Keratinocyte (primary cell): ENCODE measurements around the gene ASB4. TPM values are rescaled to one million over a fixed set of nuclear protein-coding genes. Genes with fewer than 3 reads are reported as not detected.
A peak's percentile ranks its signal among the peaks of the same experiment; 100 is the strongest.
"Not testable (repeated sequence)": the region's sequence is repeated elsewhere in the genome, so short reads cannot be mapped to it uniquely, and the experiment has no call there.

Source experiments
- DNase-seq: peaks from one replicate; pipeline ENCODE4 v3.0.0-alpha.2; 2011; ENCODE audit warnings: low read depth, missing footprints, low spot score
- FAIRE-seq: peaks from 2 replicates; lab custom pipeline; 2011; peaks lifted over from hg19 to GRCh38; lab: Jason Lieb, UNC
- H2AFZ ChIP-seq: 2 replicates; pipeline ENCODE4 v1.6.0; 2012; ENCODE audit warnings: low read length, control low read depth, inconsistent platforms; ENCODE audit not compliant: control insufficient read depth
- H3K27ac ChIP-seq: 2 replicates; pipeline ENCODE4 v1.5.1; 2011; ENCODE audit warnings: low read length; ENCODE audit not compliant: control insufficient read depth, insufficient read depth
- H3K27me3 ChIP-seq: 3 replicates; pipeline ENCODE4 v1.6.0; 2011; ENCODE audit warnings: low read length; ENCODE audit not compliant: control insufficient read depth, insufficient read depth; ENCODE audit errors: extremely low read depth
- H3K36me3 ChIP-seq, 2 experiments: 2 replicates in 1 of 2; 3 replicates in 1 of 2; pipeline ENCODE4 v1.5.1; 2011; ENCODE audit warnings: low read length in 2 of 2, mild to moderate bottlenecking in 1 of 2; ENCODE audit not compliant: control insufficient read depth in 2 of 2, insufficient read depth in 2 of 2; ENCODE audit errors: extremely low read depth in 1 of 2
- H3K4me1 ChIP-seq: 3 replicates; pipeline ENCODE4 v1.5.1; 2011; ENCODE audit warnings: low read length; ENCODE audit not compliant: control insufficient read depth, insufficient read depth; ENCODE audit errors: extremely low read depth
- H3K4me2 ChIP-seq: 3 replicates; pipeline ENCODE4 v1.6.0; 2011; ENCODE audit warnings: low read depth, low read length; ENCODE audit not compliant: control insufficient read depth, insufficient read depth; ENCODE audit errors: extremely low read depth
- H3K4me3 ChIP-seq, 3 experiments: fragments of 200-600 bp in 1 of 3; sonication (generic) in 1 of 3; 2 replicates in 2 of 3; 3 replicates in 1 of 3; pipeline ENCODE4 v1.5.1; 2011 to 2016; ENCODE audit warnings: low read length in 3 of 3, mild to moderate bottlenecking in 3 of 3, control low read depth in 2 of 3, inconsistent platforms in 1 of 3, low read depth in 1 of 3, mixed read lengths in 1 of 3, mixed run types in 1 of 3, moderate library complexity in 1 of 3; ENCODE audit not compliant: control insufficient read depth in 2 of 3, insufficient read depth in 2 of 3; ENCODE audit errors: extremely low read depth in 1 of 3
- H3K79me2 ChIP-seq: 2 replicates; pipeline ENCODE4 v1.6.0; 2012; ENCODE audit warnings: low read length; ENCODE audit not compliant: control insufficient read depth, insufficient read depth
- H3K9ac ChIP-seq: 3 replicates; pipeline ENCODE4 v1.6.0; 2011; ENCODE audit warnings: low read length; ENCODE audit not compliant: control insufficient read depth, insufficient read depth; ENCODE audit errors: extremely low read depth
- H3K9me1 ChIP-seq: 3 replicates; pipeline ENCODE4 v1.6.0; 2011; ENCODE audit warnings: low read length; ENCODE audit not compliant: control insufficient read depth, insufficient read depth; ENCODE audit errors: extremely low read depth
- H3K9me3 ChIP-seq: 2 replicates; pipeline ENCODE4 v1.5.1; 2012; ENCODE audit warnings: low read depth, low read length; ENCODE audit not compliant: control insufficient read depth
- H4K20me1 ChIP-seq: 3 replicates; pipeline ENCODE4 v1.6.0; 2011; ENCODE audit warnings: low read length; ENCODE audit not compliant: control insufficient read depth, insufficient read depth; ENCODE audit errors: extremely low read depth
- EZH2 ChIP-seq: IDR thresholded peaks from one replicate; pipeline ENCODE4 v1.6.1; 2012; ENCODE audit warnings: inconsistent platforms, mild to moderate bottlenecking, low read length, moderate library complexity
- dilution Hi-C: fragments of 300-500 bp; cut with MboI; formaldehyde crosslinking; loops from one replicate; pipeline ENCODE4 v1.7.0; 2020; ENCODE audit warnings: low sequenced_read_pairs; ENCODE audit not compliant: extremely low pct_ligation_motif_present
- polyA plus RNA-seq, 5 experiments: library from polyadenylated mRNA; depleted of rRNA in 3 of 5; stranded (reverse) in 3 of 5; stranded (forward) in 1 of 5; unstranded in 1 of 5; fragments of >200 nt; gene quantifications; 1 replicate in 1 of 5; 2 replicates in 3 of 5; 3 replicates in 1 of 5; pipeline versions ENCODE4 v1.2.1 to v1.2.3, GENCODE V29; 2011 to 2012; ENCODE audit warnings: missing spikeins in 2 of 5, low read depth in 1 of 5, low replicate concordance in 1 of 5
- TF ChIP-seq, protein P1 (sequence below), 3 experiments: IDR thresholded peaks in 1 of 3; conservative IDR thresholded peaks in 1 of 3; optimal IDR thresholded peaks in 1 of 3; 2 replicates in 2 of 3; 3 replicates in 1 of 3; pipeline versions ENCODE3 to v1.5.1; 2011; ENCODE audit warnings: low read length in 3 of 3, mild to moderate bottlenecking in 3 of 3, moderate library complexity in 2 of 3, control low read depth in 1 of 3, inconsistent platforms in 1 of 3; ENCODE audit not compliant: insufficient read depth in 2 of 3; ENCODE audit errors: extremely low read depth in 1 of 3

ASB4 gene
- polyA plus RNA-seq, 1 donor (not counting 4 experiments of a cell fraction or from before 2014, with no cell fraction given), result not detected

GRCh38 chr7:95503271-95504131, 17.8 kb downstream of the ASB4 start:
- Histone ChIP-seq H3K9me3 (no peaks in the 10 kb centered on the region), H4K20me1 (no peaks in the 10 kb centered on the region), H2AFZ (no peak overlapping the region), H3K4me2 (no peak overlapping the region), H3K9me1 (no peaks in the 10 kb centered on the region), H3K79me2 (no peaks in the 10 kb centered on the region), H3K4me1 (no peaks in the 10 kb centered on the region), H3K36me3 (no peaks in the 10 kb centered on the region), H3K4me3 (no peak overlapping the region), H3K27ac (no peak overlapping the region), H3K9ac (no peak overlapping the region), H3K27me3 (no peaks in the 10 kb centered on the region)
- DNase-seq (no peak), FAIRE-seq (no peak)
- dilution Hi-C loops, result loop anchor here (25.0 kb wide), 1 partner anchor 184 kb away; no protein-coding TSS in a partner anchor
- no peak for TF ChIP-seq EZH2
- TF ChIP-seq, protein P1, sequence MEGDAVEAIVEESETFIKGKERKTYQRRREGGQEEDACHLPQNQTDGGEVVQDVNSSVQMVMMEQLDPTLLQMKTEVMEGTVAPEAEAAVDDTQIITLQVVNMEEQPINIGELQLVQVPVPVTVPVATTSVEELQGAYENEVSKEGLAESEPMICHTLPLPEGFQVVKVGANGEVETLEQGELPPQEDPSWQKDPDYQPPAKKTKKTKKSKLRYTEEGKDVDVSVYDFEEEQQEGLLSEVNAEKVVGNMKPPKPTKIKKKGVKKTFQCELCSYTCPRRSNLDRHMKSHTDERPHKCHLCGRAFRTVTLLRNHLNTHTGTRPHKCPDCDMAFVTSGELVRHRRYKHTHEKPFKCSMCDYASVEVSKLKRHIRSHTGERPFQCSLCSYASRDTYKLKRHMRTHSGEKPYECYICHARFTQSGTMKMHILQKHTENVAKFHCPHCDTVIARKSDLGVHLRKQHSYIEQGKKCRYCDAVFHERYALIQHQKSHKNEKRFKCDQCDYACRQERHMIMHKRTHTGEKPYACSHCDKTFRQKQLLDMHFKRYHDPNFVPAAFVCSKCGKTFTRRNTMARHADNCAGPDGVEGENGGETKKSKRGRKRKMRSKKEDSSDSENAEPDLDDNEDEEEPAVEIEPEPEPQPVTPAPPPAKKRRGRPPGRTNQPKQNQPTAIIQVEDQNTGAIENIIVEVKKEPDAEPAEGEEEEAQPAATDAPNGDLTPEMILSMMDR (optimal IDR thresholded peaks at IDR 0.05 in 1 of 3, IDR thresholded peaks at IDR 0.05 in 1 of 3, conservative IDR thresholded peaks at IDR 0.05 in 1 of 3; ENCODE audit: extremely low read depth in 1 of 3, insufficient read depth in 2 of 3, low read length in 3 of 3), result no peak

GRCh38 chr7:95504132-95504588, 18.4 kb downstream of the ASB4 start:
- not testable (repeated sequence) for H3K9me3 ChIP-seq, H3K4me3 ChIP-seq, H3K9me1 ChIP-seq, H3K36me3 ChIP-seq, H3K9ac ChIP-seq, H2AFZ ChIP-seq, H3K27me3 ChIP-seq, DNase-seq, H3K79me2 ChIP-seq, H3K27ac ChIP-seq, H4K20me1 ChIP-seq, H3K4me2 ChIP-seq, H3K4me1 ChIP-seq
- dilution Hi-C loops, result loop anchor here (25.0 kb wide), 1 partner anchor 183 kb away; no protein-coding TSS in a partner anchor
- peak; percentile 5 for FAIRE-seq
